ENCODE data around the gene OBSCN.

Gene OBSCN

GRCh38 chr1:228393268-228393701 lies 185.4 kb downstream of the OBSCN start:
- Histone ChIP-seq H3K27ac (replicated peaks) (no peak overlapping the region), H3K27me3 (ENCODE audit: insufficient read depth, poor library complexity, severe bottlenecking) (no peaks in the 10 kb centered on the region), H3K4me3 (replicated peaks; ENCODE audit: insufficient read depth, low read length) (no peak overlapping the region)
- peak; percentile 10 for TF ChIP-seq CTCF (IDR thresholded peaks at IDR 0.05; ENCODE audit: insufficient read depth, low read length)
- TF ChIP-seq REST (IDR thresholded peaks at IDR 0.05; ENCODE audit: insufficient replicate concordance, low read depth) = no peak
- DNase-seq (ENCODE audit: low read depth in 1 of 2, low spot score in 1 of 2) = peak in 1 of 2 experiments; percentile 21

GRCh38 chr1:228393811-228394570 lies 186.1 kb downstream of the OBSCN start:
- TF ChIP-seq REST (IDR thresholded peaks at IDR 0.05; ENCODE audit: insufficient replicate concordance, low read depth) (no peak), GABPA (IDR thresholded peaks at IDR 0.05; ENCODE audit: low read depth) (no peak), POLR2AphosphoS5 (IDR thresholded peaks at IDR 0.05; ENCODE audit: low read depth) (no peak), CTCF (IDR thresholded peaks at IDR 0.05; ENCODE audit: insufficient read depth, low read length) (no peak)
- H3K27ac ChIP-seq (replicated peaks) = no peak overlapping the region
- no peak overlapping the region for H3K4me3 ChIP-seq (replicated peaks; ENCODE audit: insufficient read depth, low read length)
- H3K27me3 ChIP-seq (ENCODE audit: insufficient read depth, poor library complexity, severe bottlenecking) = no peaks in the 10 kb centered on the region
- DNase-seq (ENCODE audit: low read depth in 1 of 2, low spot score in 1 of 2) = no peak

GRCh38 chr1:228394571-228395394 lies 186.9 kb downstream of the OBSCN start:
- TF ChIP-seq GABPA (IDR thresholded peaks at IDR 0.05; ENCODE audit: low read depth) (no peak), POLR2AphosphoS5 (IDR thresholded peaks at IDR 0.05; ENCODE audit: low read depth) (peak; percentile 39; the same call in 1 of the 2 replicates)
- H3K27ac ChIP-seq (replicated peaks) = no peak overlapping the region

GRCh38 chr1:228396770-228397662 lies 189.2 kb downstream of the OBSCN start:
- Histone ChIP-seq H3K4me3 (replicated peaks; ENCODE audit: insufficient read depth, low read length) (no peak overlapping the region), H3K27me3 (ENCODE audit: insufficient read depth, poor library complexity, severe bottlenecking) (no peaks in the 10 kb centered on the region), H3K27ac (replicated peaks) (no peak overlapping the region)
- no peak for TF ChIP-seq CTCF (IDR thresholded peaks at IDR 0.05; ENCODE audit: insufficient read depth, low read length)
- TF ChIP-seq POLR2AphosphoS5 (IDR thresholded peaks at IDR 0.05; ENCODE audit: low read depth) = no peak
- TF ChIP-seq GABPA (IDR thresholded peaks at IDR 0.05; ENCODE audit: low read depth) = no peak
- TF ChIP-seq REST (IDR thresholded peaks at IDR 0.05; ENCODE audit: insufficient replicate concordance, low read depth) = no peak
- no peak for TF ChIP-seq SPI1 (IDR thresholded peaks at IDR 0.05; ENCODE audit: borderline replicate concordance, low read depth)
- no peak for DNase-seq (ENCODE audit: low read depth in 1 of 2, low spot score in 1 of 2)

More at GRCh38 chr1:228394571-228395394, 186.9 kb downstream of the OBSCN start:
- no peak overlapping the region for H3K4me3 ChIP-seq (replicated peaks; ENCODE audit: insufficient read depth, low read length)
- no peaks in the 10 kb centered on the region for H3K27me3 ChIP-seq (ENCODE audit: insufficient read depth, poor library complexity, severe bottlenecking)
- DNase-seq (ENCODE audit: low read depth in 1 of 2, low spot score in 1 of 2) = no peak

Measured in HL-60 (cell line).